ENCODE measurements around the gene CMKLR1. TPM values are rescaled to one million over a fixed set of nuclear protein-coding genes. Genes with fewer than 3 reads are reported as not detected.
A peak's percentile ranks its signal among the peaks of the same experiment; 100 is the strongest.

The CMKLR1 gene
- total and polyA plus RNA-seq, 7 experiments from 2014 or later = 0.06 to 8.8 (median 2.0) TPM; not detected in 2

- H3K27ac Mint-ChIP-seq = peak overlapping the region in 1 of 9 donors; percentile 76
- peaks cover 0 to 24% (median 5%) of the 10 kb centered on the region in 5 donors for H3K27me3 Mint-ChIP-seq
- H3K4me1 Mint-ChIP-seq = no peaks in the 10 kb centered on the region
- CTCF ChIA-PET = no interaction called here
- DNase-seq = no peak
- no peaks in the 10 kb centered on the region for H3K4me1 ChIP-seq (ENCODE audit: control insufficient read depth in 2 of 2, insufficient read depth in 2 of 2, low read length in 2 of 2)
- intact Hi-C loops (cut with micrococcal nuclease) = no loop called here
- no peaks in the 10 kb centered on the region for H3K9me3 ChIP-seq (ENCODE audit: control insufficient read depth in 2 of 3, low read length in 3 of 3)
- no peaks in the 10 kb centered on the region for H3K27me3 ChIP-seq (ENCODE audit: control insufficient read depth in 2 of 2, insufficient read depth in 2 of 2, low read length in 2 of 2)
- H3K36me3 ChIP-seq (ENCODE audit: control insufficient read depth in 2 of 3, insufficient read depth in 3 of 3, low read length in 3 of 3) = no peaks in the 10 kb centered on the region
- no peaks in the 10 kb centered on the region for H3K36me3 Mint-ChIP-seq
- H3K27ac ChIP-seq (ENCODE audit: low read depth, low read length) = no peak overlapping the region
- H3K4me3 Mint-ChIP-seq = no peak overlapping the region
- POLR2A ChIA-PET = no interaction called here
- no peak overlapping the region for H3K4me3 ChIP-seq (ENCODE audit: low read length)
- H3K9me3 Mint-ChIP-seq = peaks cover 0 to 12% (median 2%) of the 10 kb centered on the region in 11 donors
- ATAC-seq = no peak
Measured at GRCh38 chr12:108346727-108347710, 7.9 kb upstream of the CMKLR1 start.

DNA sequence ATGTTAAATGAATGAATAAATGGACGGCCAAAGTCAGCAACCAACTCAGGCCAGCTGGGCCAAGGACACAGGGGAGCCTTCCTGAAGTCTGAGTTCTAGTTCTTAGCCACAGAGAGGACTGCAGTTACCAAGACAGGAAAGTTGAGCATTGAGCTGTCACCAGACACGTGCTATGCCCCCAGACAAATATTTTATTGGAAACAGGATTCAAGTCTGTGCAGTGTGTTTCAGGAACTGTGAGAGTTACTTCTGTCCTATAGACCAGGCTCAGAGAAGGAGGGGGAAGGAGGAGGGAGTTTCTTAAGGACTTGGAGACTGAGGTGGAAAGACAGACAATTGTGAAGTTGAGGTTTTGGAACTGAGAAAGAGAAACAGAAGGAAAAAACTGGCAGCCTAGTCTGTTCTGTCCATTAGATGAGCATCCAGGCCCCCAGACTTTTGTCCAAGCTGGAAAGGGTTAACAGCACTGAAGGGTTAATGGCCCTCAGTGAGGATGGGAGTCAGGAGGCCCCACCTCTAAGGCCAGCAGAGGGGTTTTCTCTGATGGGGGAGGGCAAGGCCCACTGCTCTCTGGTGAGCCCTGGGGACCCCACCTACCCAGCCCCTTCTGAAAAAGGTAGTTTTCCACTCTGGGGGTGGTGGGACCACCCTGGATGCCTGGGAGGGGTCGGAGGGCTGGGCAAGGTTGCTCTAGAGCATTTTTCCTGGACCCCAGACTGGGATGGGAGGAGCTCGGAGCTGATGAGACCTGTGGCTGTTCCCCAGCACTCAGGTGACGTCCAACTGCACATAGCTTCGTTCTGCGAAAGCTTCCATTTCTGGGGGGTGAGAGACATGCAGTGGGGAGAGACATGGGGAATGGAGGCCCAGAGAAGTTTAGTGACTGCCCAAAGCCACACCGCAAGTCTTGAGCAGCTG, 6.9 kb upstream of the CMKLR1 start:
- Histone ChIP-seq H3K4me1 (ENCODE audit: control insufficient read depth in 2 of 2, insufficient read depth in 2 of 2, low read length in 2 of 2) (no peaks in the 10 kb centered on the region), H3K4me3 (ENCODE audit: low read length) (no peak overlapping the region), H3K9me3 (ENCODE audit: control insufficient read depth in 2 of 3, low read length in 3 of 3) (no peaks in the 10 kb centered on the region), H3K36me3 (ENCODE audit: control insufficient read depth in 2 of 3, insufficient read depth in 3 of 3, low read length in 3 of 3) (no peaks in the 10 kb centered on the region), H3K27me3 (ENCODE audit: control insufficient read depth in 2 of 2, insufficient read depth in 2 of 2, low read length in 2 of 2) (no peaks in the 10 kb centered on the region), H3K27ac (ENCODE audit: low read depth, low read length) (no peak overlapping the region)
- intact Hi-C loops (cut with micrococcal nuclease) = no loop called here
- no peaks in the 10 kb centered on the region for H3K4me1 Mint-ChIP-seq
- no peak overlapping the region for H3K4me3 Mint-ChIP-seq
- no peak for DNase-seq
- POLR2A ChIA-PET = no interaction called here
- H3K9me3 Mint-ChIP-seq = peaks cover 0 to 12% (median 2%) of the 10 kb centered on the region in 11 donors
- H3K27me3 Mint-ChIP-seq = peaks cover 0 to 24% (median 5%) of the 10 kb centered on the region in 5 donors
- CTCF ChIA-PET = no interaction called here
- no peaks in the 10 kb centered on the region for H3K36me3 Mint-ChIP-seq
- H3K27ac Mint-ChIP-seq = no peak overlapping the region
- ATAC-seq = no peak

GRCh38 chr12:108342985-108343384, 3.9 kb upstream of the CMKLR1 start:
- H3K27me3 ChIP-seq (ENCODE audit: control insufficient read depth in 2 of 2, insufficient read depth in 2 of 2, low read length in 2 of 2) = no peaks in the 10 kb centered on the region
- H3K36me3 ChIP-seq (ENCODE audit: control insufficient read depth in 2 of 3, insufficient read depth in 3 of 3, low read length in 3 of 3) = no peaks in the 10 kb centered on the region
- ChIA-PET CTCF (no interaction called here), POLR2A (no interaction called here)
- ATAC-seq = no peak
- no peak for DNase-seq
- peaks cover 0 to 6% (median 0%) of the 10 kb centered on the region in 7 donors for H3K4me1 Mint-ChIP-seq
- no peak overlapping the region for H3K27ac Mint-ChIP-seq
- H3K4me1 ChIP-seq (ENCODE audit: control insufficient read depth in 2 of 2, insufficient read depth in 2 of 2, low read length in 2 of 2) = no peaks in the 10 kb centered on the region
- H3K27me3 Mint-ChIP-seq = peaks cover 13 to 38% (median 26%) of the 10 kb centered on the region in 5 donors
- no peak overlapping the region for H3K4me3 ChIP-seq (ENCODE audit: low read length)
- H3K27ac ChIP-seq (ENCODE audit: low read depth, low read length) = no peak overlapping the region
- intact Hi-C loops (cut with micrococcal nuclease) = no loop called here
- H3K9me3 Mint-ChIP-seq = peaks cover 0 to 3% (median 0%) of the 10 kb centered on the region in 11 donors
- no peaks in the 10 kb centered on the region for H3K36me3 Mint-ChIP-seq
- no peak overlapping the region for H3K4me3 Mint-ChIP-seq
- no peaks in the 10 kb centered on the region for H3K9me3 ChIP-seq (ENCODE audit: control insufficient read depth in 2 of 3, low read length in 3 of 3)

DNA sequence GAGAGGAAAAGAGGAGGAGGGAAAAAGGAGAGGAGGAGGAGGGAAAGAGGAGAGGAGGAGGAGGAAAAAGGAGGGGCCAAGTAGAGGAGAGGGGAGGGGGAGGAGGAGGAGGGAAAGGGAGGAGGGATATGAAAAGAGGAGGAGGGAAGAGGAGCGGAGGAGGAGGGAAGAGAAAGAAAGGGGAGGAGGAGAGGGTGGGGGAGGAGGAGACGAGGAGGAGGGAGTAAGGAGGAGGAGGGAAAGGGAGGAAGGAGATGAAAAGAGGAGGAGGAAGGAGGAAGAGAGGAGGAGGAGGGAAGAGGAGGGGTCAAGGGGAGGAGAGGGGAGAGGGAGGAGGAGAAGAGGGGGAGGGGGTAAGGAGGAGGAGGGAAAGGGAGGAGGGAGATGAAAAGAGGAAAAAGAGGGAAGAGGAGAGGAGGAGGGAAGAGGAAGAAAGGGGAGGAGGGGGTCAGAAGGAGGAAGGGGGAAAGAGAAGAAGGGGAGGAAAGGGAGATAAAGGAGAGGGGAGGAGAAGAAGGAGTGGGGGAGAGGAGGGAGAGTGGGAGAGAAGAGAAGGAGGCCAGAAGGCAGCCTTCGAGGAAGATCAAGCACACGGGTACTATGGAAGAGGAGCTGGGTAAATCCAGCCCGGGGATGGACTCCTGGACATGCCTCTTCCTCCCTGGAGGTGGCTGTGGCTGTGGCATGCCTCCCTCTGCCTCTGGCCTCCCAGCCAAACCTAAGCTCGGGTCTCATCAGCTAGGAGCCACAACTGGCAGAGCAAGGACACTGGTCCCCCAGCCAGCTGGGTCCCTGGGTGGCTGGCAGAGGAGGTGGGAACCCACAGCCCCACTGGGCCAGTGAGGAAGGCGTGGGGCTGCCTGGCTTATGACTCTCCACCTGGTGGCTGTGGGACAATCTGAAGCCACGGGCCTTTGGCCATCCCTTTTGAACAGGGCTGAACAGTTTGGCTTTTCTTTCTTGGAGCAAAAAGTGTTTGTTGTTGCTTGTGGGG, 3.0 kb upstream of the CMKLR1 start:
- H3K27me3 ChIP-seq (ENCODE audit: control insufficient read depth in 2 of 2, insufficient read depth in 2 of 2, low read length in 2 of 2) = no peaks in the 10 kb centered on the region
- ChIA-PET CTCF (no interaction called here), POLR2A (no interaction called here)
- H3K4me1 Mint-ChIP-seq = peaks cover 0 to 8% (median 0%) of the 10 kb centered on the region in 7 donors
- peaks cover 15 to 46% (median 33%) of the 10 kb centered on the region in 5 donors for H3K27me3 Mint-ChIP-seq
- no peaks in the 10 kb centered on the region for H3K9me3 ChIP-seq (ENCODE audit: control insufficient read depth in 2 of 3, low read length in 3 of 3)
- no peak overlapping the region for H3K4me3 Mint-ChIP-seq
- H3K4me1 ChIP-seq (ENCODE audit: control insufficient read depth in 2 of 2, insufficient read depth in 2 of 2, low read length in 2 of 2) = no peaks in the 10 kb centered on the region
- ATAC-seq (no peak), DNase-seq (no peak)
- no peak overlapping the region for H3K4me3 ChIP-seq (ENCODE audit: low read length)
- no peaks in the 10 kb centered on the region for H3K36me3 Mint-ChIP-seq
- H3K27ac ChIP-seq (ENCODE audit: low read depth, low read length) = no peak overlapping the region
- intact Hi-C loops (cut with micrococcal nuclease) = no loop called here
- no peaks in the 10 kb centered on the region for H3K36me3 ChIP-seq (ENCODE audit: control insufficient read depth in 2 of 3, insufficient read depth in 3 of 3, low read length in 3 of 3)
- no peak overlapping the region for H3K27ac Mint-ChIP-seq
- H3K9me3 Mint-ChIP-seq = peaks cover 0 to 3% (median 0%) of the 10 kb centered on the region in 11 donors

DNA sequence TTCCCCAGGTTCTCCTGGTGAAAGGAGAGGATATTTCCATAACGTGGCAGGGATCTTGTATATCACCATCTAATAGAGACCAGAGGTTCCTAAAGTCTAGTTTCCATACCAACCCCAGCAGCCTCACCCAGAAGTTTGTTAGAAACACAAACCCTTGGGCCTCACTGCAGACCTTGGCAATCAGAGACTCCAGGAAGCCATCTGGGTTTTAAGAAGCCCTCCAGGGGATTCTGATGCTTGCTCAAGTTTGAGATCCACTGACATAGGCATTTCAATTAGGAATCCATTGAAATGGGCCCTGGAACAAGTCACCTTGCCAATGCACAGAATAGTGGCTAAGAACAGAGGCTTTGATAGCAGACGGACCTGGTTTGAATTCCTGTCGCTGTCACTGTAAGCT, 2.2 kb upstream of the CMKLR1 start:
- POLR2A ChIA-PET = no interaction called here
- CTCF ChIA-PET = no interaction called here
- H3K27me3 Mint-ChIP-seq = peaks cover 15 to 41% (median 35%) of the 10 kb centered on the region in 5 donors

DNA sequence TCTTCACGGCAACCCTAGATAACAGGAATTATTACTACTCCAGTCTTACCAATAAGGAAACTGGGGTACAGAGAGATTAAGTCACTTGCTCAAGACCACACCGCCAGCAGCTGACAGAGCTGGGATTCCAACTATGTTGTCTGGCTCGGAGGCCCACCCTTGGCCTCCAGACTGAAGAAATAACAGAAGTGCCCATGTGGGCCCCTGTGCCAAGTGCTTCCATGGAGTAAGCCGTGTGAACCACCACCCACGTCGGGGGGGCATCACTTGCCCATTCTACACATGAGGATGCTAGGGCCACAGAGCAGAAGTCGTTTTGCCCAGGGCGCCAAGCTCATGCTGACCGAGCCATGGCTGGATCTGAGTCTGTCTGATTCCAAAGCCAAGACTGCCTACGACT, 926 bp upstream of the CMKLR1 start:
- Mint-ChIP-seq H3K4me1 (peaks cover 0 to 15% (median 0%) of the 10 kb centered on the region in 7 donors), H3K27ac (no peak overlapping the region)

More for the DNA sequence above, 2.2 kb upstream of the CMKLR1 start:
- no peaks in the 10 kb centered on the region for H3K4me1 ChIP-seq (ENCODE audit: control insufficient read depth in 2 of 2, insufficient read depth in 2 of 2, low read length in 2 of 2)
- Mint-ChIP-seq H3K36me3 (no peaks in the 10 kb centered on the region), H3K27ac (no peak overlapping the region), H3K4me3 (no peak overlapping the region), H3K4me1 (peaks cover 0 to 8% (median 0%) of the 10 kb centered on the region in 7 donors), H3K9me3 (peaks cover 0 to 3% (median 0%) of the 10 kb centered on the region in 11 donors)
- intact Hi-C loops (cut with micrococcal nuclease) = no loop called here
- H3K27me3 ChIP-seq (ENCODE audit: control insufficient read depth in 2 of 2, insufficient read depth in 2 of 2, low read length in 2 of 2) = no peaks in the 10 kb centered on the region
- H3K27ac ChIP-seq (ENCODE audit: low read depth, low read length) = no peak overlapping the region
- no peak overlapping the region for H3K4me3 ChIP-seq (ENCODE audit: low read length)
- no peaks in the 10 kb centered on the region for H3K9me3 ChIP-seq (ENCODE audit: control insufficient read depth in 2 of 3, low read length in 3 of 3)
- ATAC-seq (no peak), DNase-seq (no peak)
- H3K36me3 ChIP-seq (ENCODE audit: control insufficient read depth in 2 of 3, insufficient read depth in 3 of 3, low read length in 3 of 3) = no peaks in the 10 kb centered on the region

More for the DNA sequence above, 926 bp upstream of the CMKLR1 start:
- ChIA-PET POLR2A (no interaction called here), CTCF (no interaction called here)
- no peak for ATAC-seq
- Mint-ChIP-seq H3K9me3 (peaks cover 0 to 3% (median 0%) of the 10 kb centered on the region in 11 donors), H3K4me3 (no peak overlapping the region), H3K27me3 (peaks cover 14 to 41% (median 35%) of the 10 kb centered on the region in 5 donors), H3K36me3 (no peaks in the 10 kb centered on the region)
- intact Hi-C loops (cut with micrococcal nuclease) = no loop called here
- Histone ChIP-seq H3K36me3 (ENCODE audit: control insufficient read depth in 2 of 3, insufficient read depth in 3 of 3, low read length in 3 of 3) (no peaks in the 10 kb centered on the region), H3K4me1 (ENCODE audit: control insufficient read depth in 2 of 2, insufficient read depth in 2 of 2, low read length in 2 of 2) (no peaks in the 10 kb centered on the region), H3K27ac (ENCODE audit: low read depth, low read length) (no peak overlapping the region), H3K9me3 (ENCODE audit: control insufficient read depth in 2 of 3, low read length in 3 of 3) (no peaks in the 10 kb centered on the region), H3K4me3 (ENCODE audit: low read length) (no peak overlapping the region), H3K27me3 (ENCODE audit: control insufficient read depth in 2 of 2, insufficient read depth in 2 of 2, low read length in 2 of 2) (no peaks in the 10 kb centered on the region)
- no peak for DNase-seq

Data from naive thymus-derived CD4-positive, alpha-beta T cell (primary cell).